Smooth muscle cell of the coronary artery (primary cell): ENCODE data around the gene PRIMPOL. TPM values are rescaled to one million over a fixed set of nuclear protein-coding genes. Genes with fewer than 3 reads are reported as not detected.

Source experiments
- total RNA-seq: library from RNA; depleted of rRNA; stranded (reverse); fragments of >200 nt; gene quantifications from 2 replicates; pipeline ENCODE4 v1.2.3, GENCODE V29; 2014; ENCODE audit warnings: low replicate concordance

Gene PRIMPOL
- 6.4 and 8.7 TPM in 2 replicates for total RNA-seq

DNA sequence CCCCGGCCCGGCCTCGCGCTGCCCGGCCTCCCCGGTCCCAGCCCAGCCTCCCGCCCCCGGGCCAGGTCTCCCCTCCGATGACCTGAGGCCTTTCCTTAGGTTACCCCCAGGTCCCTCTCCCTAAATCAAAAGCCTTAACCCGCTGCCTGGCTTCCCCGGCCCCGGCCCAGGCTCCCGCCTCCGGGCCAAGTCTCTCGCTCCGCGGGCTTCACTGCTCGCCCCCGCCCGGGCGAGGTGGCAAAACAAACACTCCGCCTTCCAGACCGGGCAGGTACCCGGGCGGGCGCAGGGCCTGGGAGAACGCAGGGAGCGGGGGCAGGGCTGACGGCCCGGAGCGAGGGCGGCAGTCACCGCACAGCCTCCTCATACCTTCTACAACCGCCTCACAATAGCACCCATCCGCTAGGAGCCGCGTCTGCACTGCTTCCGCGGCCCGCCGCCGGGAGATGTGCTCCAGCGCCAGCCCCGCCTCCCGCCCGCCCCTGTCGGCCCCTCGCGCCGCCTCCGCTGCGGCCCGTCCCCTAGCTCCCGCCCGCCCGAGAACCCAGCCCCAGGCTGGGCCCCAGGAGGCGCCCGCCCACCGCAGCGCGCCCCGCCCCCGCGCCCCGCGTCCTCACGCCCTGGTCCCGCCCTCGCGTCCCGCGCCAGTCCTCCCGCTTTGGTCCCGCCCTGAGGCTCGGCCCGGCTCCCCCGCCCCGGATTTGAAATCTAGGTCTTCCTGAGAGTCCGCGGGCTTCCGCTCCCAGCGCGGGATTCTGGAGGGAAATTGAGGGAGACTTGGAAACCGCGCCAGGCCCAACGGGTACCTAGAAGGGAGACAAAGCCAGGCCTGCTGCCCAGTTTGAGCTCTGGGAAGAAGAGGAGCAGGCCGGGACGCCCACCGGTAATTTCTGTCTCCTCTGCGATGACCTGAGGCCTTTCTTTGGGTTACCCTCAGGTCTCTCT is at the start of gene PRIMPOL, which contains the start of gene CASP3:
TSS of gene PRIMPOL (plus strand) at position 713 of the 945 bp plus-strand sequence. CDS start 7,403 bp downstream, outside the sequence.
TSS of gene CASP3 (minus strand) at position 422 of the 945 bp plus-strand sequence. CDS start 10,994 bp downstream, outside the sequence.

GRCh38 chr4:184733654-184734524 is 84.4 kb downstream of the PRIMPOL start, which contains the start of gene CENPU:
CENPU (minus strand) TSS chr4:184734096; CDS start chr4:184734062, 34 bp downstream.

Other genes starting within 250 kb of the PRIMPOL start
- gene IRF2, start 175.2 kb upstream of the PRIMPOL start, total RNA-seq: 14.6 and 30.4 TPM in 2 replicates
- 14.3 and 31.3 TPM in 2 replicates for gene CASP3, start 291 bp upstream of the PRIMPOL start, total RNA-seq
- gene CENPU, start 84.4 kb downstream of the PRIMPOL start, total RNA-seq: 0.59 and 6.8 TPM in 2 replicates
- 26.2 and 39.2 TPM in 2 replicates for gene ACSL1, start 176.2 kb downstream of the PRIMPOL start, total RNA-seq